K562 treated with DMSO at 1 percent for 48 hours (cell line): Measurements from ENCODE around the gene DHDDS. TPM values are rescaled to one million over a fixed set of nuclear protein-coding genes. Genes with fewer than 3 reads are reported as not detected.

Experiments
- total RNA-seq: library from RNA; unstranded; fragments of 300-600 nt; gene quantifications from 2 replicates; pipeline ENCODE4 v1.2.3, GENCODE V29; 2022; ENCODE audit warnings: low replicate concordance; ENCODE audit errors: extremely low read depth

DHDDS gene
- total RNA-seq, result not detected in 2 replicates

DNA sequence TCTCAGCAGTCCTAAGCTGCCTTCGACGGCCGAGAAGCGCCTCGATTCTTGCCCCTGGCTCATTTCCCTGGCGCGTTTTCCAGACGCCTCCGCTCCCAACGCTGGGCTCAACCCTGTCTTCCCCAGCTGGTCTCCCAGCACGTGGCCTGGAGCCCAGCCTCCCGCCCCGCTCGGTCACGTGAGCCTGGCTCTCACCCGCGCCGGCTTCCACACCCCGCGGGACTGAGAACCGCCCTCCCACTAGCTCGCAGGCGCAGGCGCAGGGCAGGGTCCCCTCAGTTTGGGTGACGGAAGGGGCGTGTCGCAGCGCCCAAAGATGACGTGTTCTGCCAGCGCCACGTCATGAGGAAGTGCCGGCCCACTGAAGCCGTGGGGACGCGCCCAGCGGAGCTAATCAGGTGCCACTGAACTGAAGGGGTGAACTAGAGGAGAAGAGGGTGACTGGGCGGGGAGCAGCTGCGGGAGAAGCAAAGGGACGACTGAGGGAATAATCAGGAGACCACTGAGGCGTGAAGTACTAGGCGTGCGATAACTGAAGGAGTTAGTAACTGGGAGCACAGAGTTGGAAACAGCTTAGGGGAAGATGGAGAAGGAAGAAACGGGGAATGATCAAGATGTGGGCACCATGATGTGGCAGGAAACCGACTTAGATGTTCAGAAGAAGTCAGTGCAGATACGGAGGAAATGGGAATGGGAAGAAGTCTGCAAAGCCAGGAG is at the start of gene DHDDS:
DHDDS (plus strand) TSS at position 343 of the 717 bp plus-strand sequence. CDS start 625 bp downstream, outside the sequence.

GRCh38 chr1:26410706-26411623 is 21.2 kb upstream of the DHDDS start, which contains the start of gene LIN28A:
Gene LIN28A (plus strand): TSS chr1:26410817. CDS start chr1:26410892, 75 bp downstream.

GRCh38 chr1:26472320-26472900 is 40.3 kb downstream of the DHDDS start, which contains the start of gene HMGN2:
Gene HMGN2 (plus strand): TSS chr1:26472440. CDS start chr1:26472613, 173 bp downstream.

Other genes starting within 250 kb of the DHDDS start
- not detected in 2 replicates for gene CATSPER4, start 241.7 kb upstream of the DHDDS start, total RNA-seq
- not detected in 2 replicates for gene CEP85, start 198.1 kb upstream of the DHDDS start, total RNA-seq
- not detected in 2 replicates for gene SH3BGRL3, start 152.2 kb upstream of the DHDDS start, total RNA-seq
- not detected in 2 replicates for gene UBXN11, start 125.7 kb upstream of the DHDDS start, total RNA-seq
- gene CD52, start 114.4 kb upstream of the DHDDS start, total RNA-seq, result not detected in 2 replicates
- not detected in 2 replicates for gene CRYBG2, start 78.2 kb upstream of the DHDDS start, total RNA-seq
- gene ZNF683, start 59.6 kb upstream of the DHDDS start, total RNA-seq, result not detected in 2 replicates
- gene LIN28A, start 21.5 kb upstream of the DHDDS start, total RNA-seq, result not detected in 2 replicates
- 526 TPM in 1 of 2 replicates, not detected in the other for gene HMGN2, start 40.1 kb downstream of the DHDDS start, total RNA-seq
- gene RPS6KA1, start 97.4 kb downstream of the DHDDS start, total RNA-seq, result not detected in 2 replicates